HFFc6 (cell line): ENCODE measurements around the gene RBKS. TPM values are rescaled to one million over a fixed set of nuclear protein-coding genes. Genes with fewer than 3 reads are reported as not detected.
"Not testable (repeated sequence)": the region's sequence is repeated elsewhere in the genome, so short reads cannot be mapped to it uniquely, and the experiment has no call there.

Experiments
- DNase-seq: peaks from one replicate; pipeline ENCODE4 v3.0.0-alpha.2; 2018
- H3K27ac Mint-ChIP-seq: 2 replicates; pipeline ENCODE4 v1.8.0; 2020; ENCODE audit warnings: mild to moderate bottlenecking, mixed read lengths
- H3K27me3 Mint-ChIP-seq: 2 replicates; pipeline ENCODE4 v1.8.0; 2021; ENCODE audit warnings: mild to moderate bottlenecking, moderate library complexity, mixed read lengths; ENCODE audit not compliant: insufficient read depth
- H3K36me3 Mint-ChIP-seq: 2 replicates; pipeline ENCODE4 v1.8.0; 2021; ENCODE audit warnings: low read depth, mixed read lengths
- H3K4me1 Mint-ChIP-seq: 2 replicates; pipeline ENCODE4 v1.8.0; 2020; ENCODE audit warnings: low read depth, mixed read lengths
- H3K4me3 Mint-ChIP-seq: 2 replicates; pipeline ENCODE4 v1.8.0; 2020; ENCODE audit warnings: mild to moderate bottlenecking, moderate library complexity, mixed read lengths
- H3K9me3 Mint-ChIP-seq: 2 replicates; pipeline ENCODE4 v1.8.0; 2020; ENCODE audit warnings: mild to moderate bottlenecking, mixed read lengths
- CTCF ChIP-seq: fragments of 200-600 bp; sonication (generic); IDR thresholded peaks from 2 replicates; pipeline ENCODE4 v1.5.0; 2021; ENCODE audit warnings: antibody characterized with exemption, mild to moderate bottlenecking
- total RNA-seq, 6 experiments: library from RNA; stranded (reverse); fragmentation: NEBNext Ultra II Directional; extraction: Animal tissue kit (Norgen Biotek cat#: 25700); gene quantifications; 2 replicates in 1 of 6; 3 replicates in 5 of 6; pipeline ENCODE4 v1.2.3, GENCODE V29; 2021

Gene RBKS
- total RNA-seq, 6 experiments from 2014 or later = 1.8 to 3.1 (median 2.7) TPM

GRCh38 chr2:27873091-27873490 is 17.1 kb downstream of the RBKS start:
- no peak for TF ChIP-seq CTCF
- no peak for DNase-seq

GRCh38 chr2:27871802-27872201 is 18.4 kb downstream of the RBKS start:
- no peak for TF ChIP-seq CTCF
- DNase-seq = no peak
- Mint-ChIP-seq H3K4me1 (peaks cover 14% of the 10 kb centered on the region), H3K36me3 (peaks cover 6% of the 10 kb centered on the region), H3K27me3 (peaks cover 1% of the 10 kb centered on the region; the same call in 1 of the 2 replicates), H3K9me3 (peaks cover 9% of the 10 kb centered on the region), H3K4me3 (no peak overlapping the region), H3K27ac (no peak overlapping the region)

More at GRCh38 chr2:27873091-27873490, 17.1 kb downstream of the RBKS start:
- Mint-ChIP-seq H3K4me1 (peaks cover 14% of the 10 kb centered on the region), H3K27ac (no peak overlapping the region), H3K27me3 (no peaks in the 10 kb centered on the region), H3K9me3 (peaks cover 9% of the 10 kb centered on the region), H3K4me3 (no peak overlapping the region), H3K36me3 (peaks cover 14% of the 10 kb centered on the region)

GRCh38 chr2:27870724-27871123 is 19.5 kb downstream of the RBKS start:
- H3K9me3 Mint-ChIP-seq = peaks cover 3% of the 10 kb centered on the region
- DNase-seq = peak; percentile 43
- H3K36me3 Mint-ChIP-seq = peaks cover 3% of the 10 kb centered on the region
- peaks cover 25% of the 10 kb centered on the region for H3K4me1 Mint-ChIP-seq
- H3K4me3 Mint-ChIP-seq = no peak overlapping the region
- H3K27ac Mint-ChIP-seq = no peak overlapping the region
- peaks cover 1% of the 10 kb centered on the region; the same call in 1 of the 2 replicates for H3K27me3 Mint-ChIP-seq
- no peak for TF ChIP-seq CTCF

GRCh38 chr2:27869763-27870162 is 20.4 kb downstream of the RBKS start:
- Mint-ChIP-seq H3K4me1 (peaks cover 30% of the 10 kb centered on the region), H3K4me3 (no peak overlapping the region), H3K9me3 (no peaks in the 10 kb centered on the region), H3K27ac (no peak overlapping the region), H3K27me3 (peaks cover 1% of the 10 kb centered on the region; the same call in 1 of the 2 replicates), H3K36me3 (no peaks in the 10 kb centered on the region)
- no peak for DNase-seq
- TF ChIP-seq CTCF = no peak

GRCh38 chr2:27866237-27866636 is 23.9 kb downstream of the RBKS start:
- Mint-ChIP-seq H3K36me3 (no peaks in the 10 kb centered on the region), H3K4me1 (peaks cover 39% of the 10 kb centered on the region), H3K27ac (no peak overlapping the region; the same call in 1 of the 2 replicates), H3K27me3 (peaks cover 1% of the 10 kb centered on the region; the same call in 1 of the 2 replicates), H3K4me3 (no peak overlapping the region), H3K9me3 (no peaks in the 10 kb centered on the region)
- no peak for DNase-seq
- TF ChIP-seq CTCF = no peak

GRCh38 chr2:27863955-27864354 is 26.2 kb downstream of the RBKS start:
- H3K4me3 Mint-ChIP-seq, H3K27me3 Mint-ChIP-seq, H3K27ac Mint-ChIP-seq, H3K36me3 Mint-ChIP-seq, DNase-seq, H3K9me3 Mint-ChIP-seq: not testable (repeated sequence)
- H3K4me1 Mint-ChIP-seq = peaks cover 47% of the 10 kb centered on the region
